Measurements from ENCODE around the gene LYRM1.
"Not testable (repeated sequence)": the region's sequence is repeated elsewhere in the genome, so short reads cannot be mapped to it uniquely, and the experiment has no call there.

LYRM1 gene
- total RNA-seq, result 17.5 to 30.0 (median 22.0) reads per million in 4 experiments

GRCh38 chr16:20900299-20901067, at the start of gene LYRM1, which contains the start of gene DCUN1D3:
Gene LYRM1 (plus strand): TSS chr16:20900771. CDS start chr16:20915556, 14,785 bp downstream.
Gene DCUN1D3 (minus strand): TSS chr16:20900358. CDS start chr16:20862538, 37,820 bp downstream.
- DNase-seq, result peak; percentile 84

- no peak for DNase-seq
These were observed 49.6 kb upstream of the LYRM1 start for GRCh38 chr16:20850981-20851380.

- no peak for DNase-seq
These were observed 49.0 kb upstream of the LYRM1 start for GRCh38 chr16:20851601-20852000.

- DNase-seq, result no peak
These were observed 47.4 kb upstream of the LYRM1 start for GRCh38 chr16:20853143-20853542.

- no peak for DNase-seq
These were observed 46.5 kb upstream of the LYRM1 start for GRCh38 chr16:20853981-20854620.

GRCh38 chr16:20854963-20855362, 45.6 kb upstream of the LYRM1 start:
- DNase-seq, result no peak

- DNase-seq, result no peak
These were observed 43.3 kb upstream of the LYRM1 start for GRCh38 chr16:20857281-20857680.

- DNase-seq, result no peak
These were observed 41.3 kb upstream of the LYRM1 start for GRCh38 chr16:20859229-20859628.

GRCh38 chr16:20859699-20860098, 40.9 kb upstream of the LYRM1 start:
- DNase-seq, result no peak

GRCh38 chr16:20860361-20860760, 40.2 kb upstream of the LYRM1 start:
- no peak for DNase-seq

- not testable (repeated sequence) for DNase-seq
These were observed 39.6 kb upstream of the LYRM1 start for GRCh38 chr16:20860995-20861394.

- DNase-seq, result no peak
These were observed 38.2 kb upstream of the LYRM1 start for GRCh38 chr16:20862162-20862960.

- not testable (repeated sequence) for DNase-seq
These were observed 36.2 kb upstream of the LYRM1 start for GRCh38 chr16:20864376-20864775.

GRCh38 chr16:20865420-20866131, 35.0 kb upstream of the LYRM1 start:
- no peak for DNase-seq

GRCh38 chr16:20866145-20866772, 34.3 kb upstream of the LYRM1 start:
- DNase-seq, result no peak

- no peak for DNase-seq
These were observed 33.8 kb upstream of the LYRM1 start for GRCh38 chr16:20866801-20867200.

GRCh38 chr16:20867585-20867984, 33.0 kb upstream of the LYRM1 start:
- DNase-seq, result no peak

- DNase-seq, result no peak
These were observed 31.7 kb upstream of the LYRM1 start for GRCh38 chr16:20868890-20869289.

- DNase-seq, result no peak
These were observed 30.3 kb upstream of the LYRM1 start for GRCh38 chr16:20870122-20870820.

- no peak for DNase-seq
These were observed 29.3 kb upstream of the LYRM1 start for GRCh38 chr16:20871258-20871657.
